ENCODE data around the gene HES6.

GRCh38 chr2:238237431-238238135 lies 2.3 kb downstream of the HES6 start:
- TF ChIP-seq CTCF (IDR thresholded peaks at IDR 0.05) = no peak
- no peak for TF ChIP-seq POLR2A (IDR thresholded peaks at IDR 0.05)

Data from testis (tissue), 2 donors.